A549 (cell line): ENCODE data around the gene DHDH. TPM values are rescaled to one million over a fixed set of nuclear protein-coding genes. Genes with fewer than 3 reads are reported as not detected.

ENCODE experiments used
- ATAC-seq, 2 experiments: fragments of 200-7000 bp in 1 of 2; fragments of >200 bp in 1 of 2; cut with Nextera tagmentation in 1 of 2; cut with Tn5 transposase in 1 of 2; 3 replicates each; pipeline versions ENCODE4 v1.8.0 to v1.9.1; 2018 to 2020; ENCODE audit warnings: mild to moderate bottlenecking in 1 of 2, moderate library complexity in 1 of 2
- CTCF ChIA-PET: fragments of 300-600 bp; sonication (Branson Sonifier 250); formaldehyde crosslinking; extraction: SDS; loops from one replicate; lab custom pipeline; 2021; ENCODE audit warnings: antibody characterized with exemption, inconsistent platforms; lab: Yijun Ruan, JAX
- POLR2A ChIA-PET: fragments of 350-600 bp; formaldehyde crosslinking; extraction: SDS; loops from one replicate; lab custom pipeline; 2021; ENCODE audit warnings: antibody characterized with exemption, inconsistent platforms; lab: Yijun Ruan, JAX
- DNase-seq, 2 experiments: peaks; one replicate each; pipeline versions ENCODE4 v3.0.0 to v3.0.0-alpha.2; 2011 to 2016; ENCODE audit warnings: low read depth in 1 of 2, low spot score in 1 of 2
- FAIRE-seq: peaks from 2 replicates; lab custom pipeline; 2011; peaks lifted over from hg19 to GRCh38; lab: Jason Lieb, UNC
- H3K27ac ChIP-seq, 2 experiments: fragments of >200 bp; sonication (Bioruptor Twin); formaldehyde crosslinking; 3 replicates each; pipeline ENCODE4 v1.5.1; 2016 to 2017
- H3K4me1 ChIP-seq: fragments of >200 bp; sonication (Bioruptor Twin); formaldehyde crosslinking; 3 replicates; pipeline ENCODE4 v1.6.1; 2016
- H3K4me2 ChIP-seq: fragments of >200 bp; sonication (Bioruptor Twin); formaldehyde crosslinking; 3 replicates; pipeline ENCODE4 v1.6.1; 2016
- H3K4me3 ChIP-seq: fragments of >200 bp; sonication (Bioruptor Twin); formaldehyde crosslinking; 3 replicates; pipeline ENCODE4 v1.5.1; 2016
- H3K9me3 ChIP-seq: fragments of >200 bp; sonication (Bioruptor Twin); formaldehyde crosslinking; 3 replicates; pipeline ENCODE4 v1.6.1; 2016
- ATOH8 ChIP-seq: fragments of 250-450 bp; sonication (Bioruptor Pico); IDR thresholded peaks from 2 replicates; pipeline ENCODE4 v1.5.0; 2020; ENCODE audit warnings: low read depth, mild to moderate bottlenecking, moderate library complexity
- CEBPB ChIP-seq, 2 experiments: fragments of >200 bp in 1 of 2; sonication (Bioruptor Twin) in 1 of 2; formaldehyde crosslinking in 1 of 2; IDR thresholded peaks; 2 replicates each; pipeline ENCODE4 v1.6.1; 2012 to 2016
- CHD2 ChIP-seq: fragments of 150-350 bp; IDR thresholded peaks from 2 replicates; pipeline ENCODE4 v1.6.1; 2014; ENCODE audit warnings: low read length; ENCODE audit not compliant: partially characterized antibody
- FOSL2 ChIP-seq, 2 experiments: fragments of 450-650 bp in 1 of 2; fragments of >200 bp in 1 of 2; sonication (Bioruptor Twin) in 1 of 2; formaldehyde crosslinking; IDR thresholded peaks; 2 replicates each; pipeline versions ENCODE4 v1.5.0 to v1.6.1; 2016 to 2020; ENCODE audit warnings: mild to moderate bottlenecking in 1 of 2, moderate library complexity in 1 of 2
- FOXS1 ChIP-seq: fragments of 250-450 bp; sonication (Bioruptor Pico); IDR thresholded peaks from 2 replicates; pipeline ENCODE4 v1.5.0; 2020; ENCODE audit warnings: mild to moderate bottlenecking, moderate library complexity
- HMGXB4 ChIP-seq: fragments of 250-450 bp; sonication (Bioruptor Pico); IDR thresholded peaks from 2 replicates; pipeline ENCODE4 v1.5.0; 2021; ENCODE audit warnings: mild to moderate bottlenecking, moderate library complexity, borderline replicate concordance
- HOXA7 ChIP-seq: fragments of 250-450 bp; sonication (Bioruptor Pico); IDR thresholded peaks from 2 replicates; pipeline ENCODE4 v1.5.0; 2020; ENCODE audit warnings: mild to moderate bottlenecking, moderate library complexity
- HOXB13 ChIP-seq: fragments of 250-450 bp; sonication (Bioruptor Pico); IDR thresholded peaks from 2 replicates; pipeline ENCODE4 v1.5.0; 2020; ENCODE audit warnings: low read depth, mild to moderate bottlenecking, moderate library complexity
- HOXB5 ChIP-seq: fragments of 250-450 bp; sonication (Bioruptor Pico); IDR thresholded peaks from 2 replicates; pipeline ENCODE4 v1.5.0; 2020; ENCODE audit warnings: mild to moderate bottlenecking, moderate library complexity
- MAFK ChIP-seq: fragments of 450-650 bp; IDR thresholded peaks from 2 replicates; pipeline ENCODE4 v1.6.1; 2014; ENCODE audit not compliant: partially characterized antibody
- MAX ChIP-seq: IDR thresholded peaks from 2 replicates; pipeline ENCODE4 v1.6.1; 2012
- MAZ ChIP-seq: fragments of 150-350 bp; IDR thresholded peaks from 2 replicates; pipeline ENCODE4 v1.6.1; 2014; ENCODE audit warnings: antibody characterized with exemption, low read depth, low read length, borderline replicate concordance
- MYC ChIP-seq: IDR thresholded peaks from 2 replicates; pipeline ENCODE4 v1.6.1; 2012; ENCODE audit warnings: mild to moderate bottlenecking, inconsistent platforms, low read length, improper control_type of control experiment, borderline replicate concordance
- NFE2L2 ChIP-seq: fragments of 150-350 bp; conservative IDR thresholded peaks from 2 replicates; pipeline ENCODE4 v1.6.1; 2014; ENCODE audit warnings: low read length
- PHF8 ChIP-seq: fragments of 200-600 bp; sonication (generic); IDR thresholded peaks from 2 replicates; pipeline ENCODE4 v1.6.1; 2016; ENCODE audit warnings: low read depth, mild to moderate bottlenecking, antibody characterized with exemption, moderate library complexity, borderline replicate concordance
- POLR2A ChIP-seq: IDR thresholded peaks from 2 replicates; pipeline ENCODE4 v1.6.1; 2012; ENCODE audit warnings: mild to moderate bottlenecking, low read length
- SMC3 ChIP-seq: fragments of >200 bp; sonication (Bioruptor Twin); formaldehyde crosslinking; IDR thresholded peaks from 3 replicates; pipeline ENCODE4 v1.6.1; 2018; ENCODE audit warnings: inconsistent platforms
- USF2 ChIP-seq: fragments of 450-650 bp; IDR thresholded peaks from 2 replicates; pipeline ENCODE4 v1.6.1; 2014; ENCODE audit warnings: antibody characterized with exemption
- ZFP36 ChIP-seq: fragments of 450-650 bp; IDR thresholded peaks from 2 replicates; pipeline ENCODE4 v1.6.1; 2014; ENCODE audit warnings: borderline replicate concordance; ENCODE audit not compliant: partially characterized antibody
- WGBS: methylation state at CpG from one replicate; pipeline ENCODE4 v1.1.6; 2017; ENCODE audit errors: missing lambda C conversion rate; 5-methylcytosine and 5-hydroxymethylcytosine counted together
- polyA plus RNA-seq, 4 experiments: library from polyadenylated mRNA; depleted of rRNA in 3 of 4; stranded (reverse); fragments of >200 nt; fragmentation: RNase III in 1 of 4; extraction: RNeasy Plus Mini Kit Qiagen cat#74134 plus additional on column Dnase treatment in 1 of 4; gene quantifications; 2 replicates in 3 of 4; 3 replicates in 1 of 4; pipeline ENCODE4 v1.2.3, GENCODE V29; 2011 to 2017

The DHDH gene
- polyA plus RNA-seq, 2 of the 4 experiments (the other 2 are of a cell fraction), result 0.78 to 1.2 TPM

GRCh38 chr19:48955308-48955958 lies 21.9 kb downstream of the DHDH start (continued):
- TF ChIP-seq USF2 (no peak), HOXB13 (CRISPR knock-in tag) (no peak), FOSL2 (IDR thresholded peaks at IDR 0.05) (no peak), FOSL2 (CRISPR knock-in tag; IDR thresholded peaks at IDR 0.05) (no peak), SMC3 (no peak), NFE2L2 (no peak), HOXB5 (no peak)

- no peak overlapping the region for H3K4me3 ChIP-seq
- no peaks in the 10 kb centered on the region for H3K9me3 ChIP-seq
- POLR2A ChIA-PET, result interaction anchor here (1.2 to 6.5 kb wide), 3 partner anchors 11 to 86 kb away, joined by 4 to 47 read pairs (median 4); partner anchors contain the start of genes NUCB1 and PPP1R15A
- H3K4me1 ChIP-seq, result peaks cover 42% of the 10 kb centered on the region
- CTCF ChIA-PET, result interaction anchor here (0.7 to 5.4 kb wide), 3 partner anchors 13 to 108 kb away, joined by 4 to 39 read pairs (median 4); no protein-coding TSS in a partner anchor
- 92% methylated on average over 8 of the region's 8 CpGs for WGBS
- ATAC-seq, result no peak
- DNase-seq, result no peak
- no peak overlapping the region for H3K27ac ChIP-seq
- no peak for TF ChIP-seq MAFK
- TF ChIP-seq HMGXB4, result no peak
- no peak for TF ChIP-seq HOXB13 (CRISPR knock-in tag)
- TF ChIP-seq PHF8, result no peak
- no peak for TF ChIP-seq ATOH8 (CRISPR knock-in tag)
- no peak for TF ChIP-seq MAZ
- no peak for TF ChIP-seq MAX
- TF ChIP-seq MYC, result no peak
- TF ChIP-seq FOXS1, result no peak
- TF ChIP-seq CHD2, result no peak
- H3K4me2 ChIP-seq, result no peak overlapping the region
- no peak for FAIRE-seq
These were observed 24.5 kb downstream of the DHDH start for GRCh38 chr19:48958006-48958405.

GRCh38 chr19:48959341-48960239 lies 26.1 kb downstream of the DHDH start:
- Histone ChIP-seq H3K4me1 (peaks cover 52% of the 10 kb centered on the region), H3K4me3 (no peak overlapping the region), H3K27ac (peak overlapping the region in 1 of 2 experiments; percentile 96; a peak in 2 of 6 replicates), H3K9me3 (no peaks in the 10 kb centered on the region), H3K4me2 (no peak overlapping the region)
- FAIRE-seq (no peak), DNase-seq (peak in 1 of 2 experiments; percentile 55), ATAC-seq (no peak)
- ChIA-PET CTCF (interaction anchor here (0.6 to 5.4 kb wide), 9 partner anchors 11 to 373 kb away, joined by 3 to 39 read pairs (median 3); no protein-coding TSS in a partner anchor), POLR2A (interaction anchor here (1.5 to 6.5 kb wide), 2 partner anchors 9 to 60 kb away, joined by 4 to 47 read pairs; partner anchors contain the start of gene NUCB1)
- WGBS, result 85% methylated on average over 16 of the region's 16 CpGs
- no peak for TF ChIP-seq POLR2A
- no peak for TF ChIP-seq HOXA7
- TF ChIP-seq ZFP36, result peak; percentile 63
- TF ChIP-seq CEBPB (IDR thresholded peaks at IDR 0.05), result peak in 1 of 2 experiments; percentile 41; a peak in 1 of 4 replicates
